Forelimb muscle (tissue), 1 donor: ENCODE measurements around the gene TRAPPC14. TPM values are rescaled to one million over a fixed set of nuclear protein-coding genes. Genes with fewer than 3 reads are reported as not detected.
A peak's percentile ranks its signal among the peaks of the same experiment; 100 is the strongest.

Experiments used
- DNase-seq: peaks from one replicate; pipeline ENCODE4 v3.0.0-alpha.2; 2013; ENCODE audit warnings: low read depth
- polyA plus RNA-seq: library from polyadenylated mRNA; unstranded; fragments of 120-200 nt; gene quantifications from one replicate; pipeline ENCODE4 v1.2.1, GENCODE V29; 2013; ENCODE audit not compliant: insufficient read length

TRAPPC14 gene
- polyA plus RNA-seq, 1 donor, result 13.0 TPM

DNA sequence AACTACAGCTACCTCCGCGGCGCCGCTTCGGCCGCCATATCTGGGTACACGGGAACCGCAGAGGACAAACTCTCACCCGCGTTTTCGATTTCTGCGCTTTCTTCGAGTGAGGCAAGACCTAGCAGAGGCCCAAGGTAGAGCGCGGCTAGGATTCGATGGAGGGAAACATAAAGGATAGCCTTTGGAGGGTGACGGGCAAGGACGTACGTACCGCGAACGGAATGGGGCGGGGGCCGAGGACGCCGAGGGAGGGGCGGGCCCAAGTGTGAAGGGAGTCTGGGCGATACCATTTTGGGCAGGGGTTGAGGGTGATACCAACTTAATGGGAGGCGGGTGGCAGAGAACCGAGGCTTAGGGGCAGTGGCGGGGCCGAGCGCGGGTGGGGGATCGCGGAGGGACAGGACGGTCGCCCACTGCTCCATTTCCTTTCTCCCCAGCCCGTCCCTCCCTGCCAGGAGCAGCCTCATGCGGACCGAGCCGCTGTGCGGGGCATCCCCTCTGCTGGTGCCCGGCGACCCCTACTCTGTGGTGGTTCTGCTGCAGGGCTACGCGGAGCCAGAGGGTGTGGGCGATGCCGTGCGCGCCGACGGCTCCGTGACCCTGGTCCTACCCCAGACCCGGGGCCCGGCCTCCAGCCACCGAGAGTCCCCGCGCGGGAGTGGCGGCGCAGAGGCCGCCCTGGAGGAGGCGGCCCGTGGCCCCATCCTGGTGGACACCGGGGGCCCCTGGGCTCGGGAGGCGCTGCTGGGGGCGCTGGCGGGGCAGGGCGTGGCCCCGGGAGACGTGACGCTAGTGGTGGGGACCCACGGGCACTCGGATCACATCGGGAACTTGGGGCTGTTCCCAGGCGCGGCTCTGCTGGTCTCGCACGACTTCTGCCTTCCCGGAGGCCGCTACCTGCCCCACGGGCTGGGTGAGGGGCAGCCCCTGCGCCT, 31.3 kb downstream of the TRAPPC14 start, which contains the start of gene MBLAC1:
Gene MBLAC1, plus strand, starts transcription at position 37 of the 935 bp plus-strand sequence. Its CDS starts 429 bp downstream, at position 466.
- peak; percentile 77 for DNase-seq

DNA sequence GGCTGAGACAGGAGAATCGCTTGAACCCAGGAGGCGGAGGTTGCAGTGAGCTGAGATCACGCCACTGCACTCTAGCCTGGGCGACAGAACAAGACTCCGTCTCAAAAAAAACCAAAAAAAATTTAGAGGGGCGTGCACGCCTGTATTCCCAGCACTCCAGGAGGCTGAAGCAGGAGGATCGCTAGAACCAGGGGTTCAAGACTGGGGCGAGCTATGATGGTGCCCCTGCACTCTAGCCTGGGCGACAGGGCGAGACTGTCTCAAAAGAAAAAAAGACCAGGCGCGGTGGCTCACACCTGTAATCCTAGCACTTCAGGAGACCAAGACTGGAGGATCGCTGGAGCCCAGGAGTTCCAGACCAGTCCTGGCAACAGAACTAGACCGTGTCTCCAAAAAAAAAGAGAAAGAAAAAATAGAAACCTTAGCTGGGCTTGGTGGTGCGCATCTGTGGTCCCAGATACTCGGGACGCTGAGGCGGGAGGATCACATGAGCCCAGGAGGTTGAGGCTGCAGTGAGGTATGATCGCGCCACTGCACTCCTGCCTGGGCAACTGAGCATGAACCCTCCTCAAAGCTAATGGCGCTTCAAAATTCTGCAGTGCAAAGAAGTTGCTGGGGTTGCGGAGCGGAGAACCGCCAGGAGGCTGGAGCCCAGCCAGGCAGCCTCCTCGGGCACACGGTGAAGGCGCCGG, 32.1 kb downstream of the TRAPPC14 start:
- no peak for DNase-seq

DNA sequence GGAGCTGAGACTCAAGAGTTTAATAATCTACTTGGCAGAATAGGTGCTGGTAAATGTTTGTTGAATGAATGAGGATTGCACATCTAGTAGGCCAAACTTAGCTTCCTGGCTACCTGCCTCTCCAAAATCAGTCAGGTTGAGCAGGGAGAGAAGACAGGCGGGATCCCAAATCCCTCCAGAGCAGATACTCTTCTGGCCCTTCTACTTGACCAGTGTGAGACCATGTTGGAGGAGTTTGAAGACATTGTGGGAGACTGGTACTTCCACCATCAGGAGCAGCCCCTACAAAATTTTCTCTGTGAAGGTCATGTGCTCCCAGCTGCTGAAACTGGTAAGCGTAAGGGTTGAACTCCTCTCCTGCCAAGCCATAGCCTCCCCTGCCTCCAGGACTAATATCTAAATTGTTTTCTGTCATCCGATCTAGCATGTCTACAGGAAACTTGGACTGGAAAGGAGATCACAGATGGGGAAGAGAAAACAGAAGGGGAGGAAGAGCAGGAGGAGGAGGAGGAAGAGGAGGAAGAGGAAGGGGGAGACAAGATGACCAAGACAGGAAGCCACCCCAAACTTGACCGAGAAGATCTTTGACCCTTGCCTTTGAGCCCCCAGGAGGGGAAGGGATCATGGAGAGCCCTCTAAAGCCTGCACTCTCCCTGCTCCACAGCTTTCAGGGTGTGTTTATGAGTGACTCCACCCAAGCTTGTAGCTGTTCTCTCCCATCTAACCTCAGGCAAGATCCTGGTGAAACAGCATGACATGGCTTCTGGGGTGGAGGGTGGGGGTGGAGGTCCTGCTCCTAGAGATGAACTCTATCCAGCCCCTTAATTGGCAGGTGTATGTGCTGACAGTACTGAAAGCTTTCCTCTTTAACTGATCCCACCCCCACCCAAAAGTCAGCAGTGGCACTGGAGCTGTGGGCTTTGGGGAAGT, 34.0 kb downstream of the TRAPPC14 start:
- no peak for DNase-seq

DNA sequence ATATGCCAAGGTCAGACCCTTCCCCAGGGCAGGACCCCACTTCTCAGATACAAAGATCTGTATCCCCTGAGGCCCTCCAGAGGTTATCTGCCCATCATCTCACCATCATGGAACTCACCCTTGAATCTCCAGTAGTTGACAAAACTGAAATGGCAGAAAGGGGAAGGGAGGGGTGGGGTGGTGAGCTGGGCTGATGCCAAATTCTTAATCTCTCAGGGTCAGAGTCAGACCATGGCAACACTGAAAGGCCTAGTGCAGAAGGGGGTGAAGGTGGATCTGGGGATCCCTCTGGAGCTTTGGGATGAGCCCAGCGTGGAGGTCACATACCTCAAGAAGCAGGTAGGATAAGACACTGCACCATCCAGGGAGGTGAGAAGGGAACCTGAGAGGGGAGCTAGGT, 36.0 kb downstream of the TRAPPC14 start:
- DNase-seq, result no peak

DNA sequence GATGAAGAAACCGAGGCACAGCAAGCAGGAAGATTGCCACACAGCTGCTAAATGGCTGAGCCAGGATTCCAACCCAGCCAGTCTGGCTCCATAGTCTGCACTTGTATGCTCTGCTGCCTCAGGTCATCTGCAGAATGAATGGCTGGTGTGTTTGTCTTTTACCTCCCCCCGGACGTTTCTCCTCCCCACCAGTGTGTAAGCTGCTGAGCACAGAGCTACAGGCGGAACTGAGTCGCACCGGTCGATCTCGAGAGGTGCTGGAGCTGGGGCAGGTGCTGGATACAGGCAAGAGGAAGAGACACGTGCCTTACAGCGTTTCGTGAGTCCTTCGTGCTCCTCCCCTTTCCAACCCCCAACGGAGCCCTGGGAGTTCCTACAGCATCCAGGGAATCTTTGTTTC, 36.5 kb downstream of the TRAPPC14 start:
- DNase-seq, result no peak

DNA sequence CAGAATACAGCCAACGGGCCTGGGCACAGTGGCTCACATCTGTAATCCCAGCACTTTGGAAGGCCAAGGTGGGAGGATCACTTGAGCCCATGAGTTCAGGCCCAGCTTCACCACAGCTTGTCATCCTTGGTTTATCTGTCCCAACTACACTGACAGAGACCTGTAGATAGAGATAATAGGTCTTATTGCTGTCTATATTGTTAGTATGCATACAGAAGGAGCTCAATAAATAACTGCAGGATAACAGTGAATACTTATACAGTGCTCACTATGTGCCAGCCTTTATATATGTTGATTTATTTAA, 37.8 kb downstream of the TRAPPC14 start:
- no peak for DNase-seq

- DNase-seq, result peak; percentile 44
Measured at GRCh38 chr7:100119970-100120732, 38.4 kb downstream of the TRAPPC14 start.

- DNase-seq, result peak; percentile 90
Measured at GRCh38 chr7:100119072-100119969, 39.2 kb downstream of the TRAPPC14 start, which contains the start of the genes CNPY4 and TAF6. Gene CNPY4, plus strand, starts transcription at chr7:100119634. Its CDS starts 111 bp downstream, at chr7:100119745. Gene TAF6, minus strand, starts transcription at chr7:100119358. Its CDS starts 5,149 bp downstream, at chr7:100114209.

DNA sequence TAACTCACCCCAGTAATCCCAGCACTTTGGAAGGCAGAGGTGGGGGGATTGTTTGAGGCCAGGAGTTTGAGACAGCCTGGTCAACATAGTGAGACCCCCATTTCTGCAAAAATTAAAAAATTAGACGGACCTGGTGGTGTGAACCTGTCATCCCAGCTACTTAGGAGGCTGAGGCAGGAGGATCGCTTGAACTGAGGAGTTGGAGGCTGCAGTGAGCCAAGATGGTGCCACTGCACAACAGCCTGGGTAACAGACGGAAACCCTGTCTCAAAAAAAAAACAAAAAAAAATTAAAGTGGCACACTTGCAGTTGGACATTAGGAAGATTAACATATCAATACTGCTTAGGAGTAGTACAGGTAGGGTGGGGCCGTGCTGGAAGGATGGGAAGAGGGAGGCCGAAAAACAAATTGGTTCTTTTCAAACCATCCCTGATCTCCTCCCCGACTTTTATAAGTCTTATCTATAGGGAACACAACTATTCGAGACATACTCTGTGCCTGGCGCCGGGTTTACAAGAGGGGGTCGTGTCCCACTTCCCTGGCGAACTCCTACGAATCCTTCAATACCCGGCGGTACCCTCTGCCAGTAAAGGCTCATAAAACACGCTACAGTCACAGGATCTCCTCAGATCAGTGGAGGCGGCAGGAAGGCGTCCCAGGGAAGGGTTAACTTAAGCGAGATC, 40.0 kb downstream of the TRAPPC14 start:
- DNase-seq, result no peak

DNA sequence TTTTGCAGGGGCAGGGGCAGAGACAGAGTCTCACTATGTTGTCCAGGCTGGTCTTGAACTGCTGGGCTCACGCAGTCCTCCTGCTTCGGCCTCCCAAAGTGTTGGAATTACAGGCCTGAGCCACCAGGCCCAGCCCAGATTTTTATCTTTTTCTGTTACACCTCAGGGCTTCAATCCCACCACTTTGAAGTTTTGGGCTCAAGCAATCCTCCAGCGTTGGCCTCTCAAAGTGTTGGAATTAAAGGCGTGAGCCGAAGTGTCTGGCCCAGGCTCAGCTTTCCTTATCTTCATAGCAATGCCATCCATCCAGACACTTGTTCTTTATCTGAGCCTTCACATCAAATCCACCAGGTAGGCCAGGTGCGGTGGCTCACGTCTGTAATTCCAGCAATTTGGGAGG, 43.5 kb downstream of the TRAPPC14 start:
- DNase-seq, result no peak

GRCh38 chr7:100111914-100112313, 46.6 kb downstream of the TRAPPC14 start:
- DNase-seq, result no peak

GRCh38 chr7:100111156-100111555, 47.4 kb downstream of the TRAPPC14 start:
- no peak for DNase-seq

DNA sequence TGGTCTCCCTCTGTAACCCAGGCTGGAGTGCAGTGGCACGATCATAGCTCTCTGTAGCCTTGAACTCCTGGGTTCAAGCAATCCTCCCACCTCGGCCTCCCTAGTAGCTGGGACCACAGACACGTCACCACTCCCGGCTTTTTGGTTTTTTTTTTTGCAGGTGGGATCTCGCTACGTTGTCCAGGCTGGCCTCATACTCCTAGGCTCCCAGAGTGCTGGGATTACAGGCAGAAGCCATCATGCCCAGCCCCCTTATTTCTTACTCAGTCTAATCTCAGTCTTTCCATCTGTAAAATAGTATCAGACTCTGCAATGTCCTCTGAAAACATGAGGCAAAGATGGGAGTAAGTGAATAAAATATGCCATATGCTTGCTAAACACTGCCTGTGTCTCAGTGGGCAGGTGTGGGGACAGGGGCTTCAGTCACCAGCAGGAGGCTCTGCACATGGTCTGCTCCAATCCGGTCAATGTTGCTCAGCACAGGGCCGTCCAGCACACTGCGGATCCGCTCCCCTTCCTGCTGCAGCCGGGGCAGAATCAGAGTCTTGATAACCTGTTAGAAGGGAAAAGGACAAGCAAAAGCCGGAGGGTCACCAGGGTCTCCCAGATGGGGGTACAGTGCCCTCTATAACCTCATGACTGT, 48.9 kb downstream of the TRAPPC14 start:
- no peak for DNase-seq

DNA sequence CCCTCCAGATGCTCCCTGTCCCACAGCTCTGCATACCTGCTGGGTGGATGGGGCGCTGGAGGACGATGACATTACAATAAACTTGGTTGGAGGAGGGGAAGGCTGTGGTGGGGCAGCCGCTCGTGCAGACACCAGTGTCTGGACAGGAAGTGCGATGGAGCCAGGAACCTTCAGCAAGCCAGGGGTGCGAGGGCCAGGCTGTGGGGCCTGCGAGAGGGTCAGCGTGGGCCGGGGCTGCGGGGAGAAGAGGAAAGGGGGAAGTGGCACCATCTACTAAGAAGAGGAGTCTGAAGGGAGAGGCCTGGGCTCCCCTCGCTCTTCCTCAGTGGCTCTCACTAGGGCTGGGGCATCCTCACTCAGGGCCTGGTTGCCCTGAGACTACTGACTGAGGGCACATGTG, 50.6 kb downstream of the TRAPPC14 start:
- DNase-seq, result no peak

DNA sequence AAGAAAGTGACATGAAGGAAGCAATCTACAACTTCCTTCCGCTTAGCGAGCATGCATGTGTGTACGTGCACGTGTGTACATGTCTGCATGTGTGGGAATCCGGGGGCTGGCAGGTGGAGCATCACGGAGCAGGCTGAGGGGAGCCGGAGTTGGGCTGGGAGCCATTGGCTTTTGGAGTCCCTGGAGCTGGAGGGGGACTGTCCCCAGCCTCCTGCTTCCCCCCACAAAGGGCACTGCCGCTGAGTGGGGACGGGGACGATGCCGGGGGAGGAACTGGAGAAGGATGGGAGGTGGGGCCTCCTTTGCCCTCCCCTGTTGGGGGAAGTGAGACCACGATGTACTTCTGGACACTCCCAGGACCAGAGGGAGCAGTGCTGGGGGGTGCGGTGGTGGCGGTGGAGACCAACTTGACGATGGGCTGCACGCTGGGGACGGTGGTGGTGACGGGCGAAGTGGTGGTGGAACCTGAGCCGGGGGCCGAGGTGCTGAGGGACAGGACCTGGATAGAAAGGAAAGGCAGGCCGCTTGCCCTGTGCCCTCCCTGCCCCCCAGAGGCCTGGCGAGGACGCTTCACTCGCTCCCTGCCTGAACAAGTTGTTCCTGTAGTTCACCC, 51.3 kb downstream of the TRAPPC14 start:
- no peak for DNase-seq

DNA sequence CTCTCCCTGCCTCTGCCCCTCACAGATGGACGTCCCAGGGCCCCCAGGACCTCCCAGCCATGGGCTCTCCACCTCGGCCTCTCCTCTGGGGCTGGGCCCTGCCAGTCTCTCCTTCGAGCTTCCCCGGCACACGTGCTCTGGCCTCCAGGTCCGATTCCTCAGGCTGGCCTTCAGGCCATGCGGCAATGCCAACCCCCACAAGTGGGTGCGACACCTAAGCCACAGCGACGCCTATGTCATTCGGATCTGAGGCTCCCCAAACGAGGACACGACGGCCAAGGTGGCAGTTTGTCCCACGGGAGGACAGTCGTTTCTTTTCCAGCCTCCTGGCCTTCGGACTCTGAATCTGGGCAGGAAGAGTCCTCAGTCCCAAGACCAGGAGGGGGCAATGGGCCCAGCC, 51.9 kb downstream of the TRAPPC14 start:
- DNase-seq, result no peak

GRCh38 chr7:100105534-100105933, 53.0 kb downstream of the TRAPPC14 start:
- no peak for DNase-seq
